Measurements from ENCODE around the gene BLMH.

The BLMH gene

DNA sequence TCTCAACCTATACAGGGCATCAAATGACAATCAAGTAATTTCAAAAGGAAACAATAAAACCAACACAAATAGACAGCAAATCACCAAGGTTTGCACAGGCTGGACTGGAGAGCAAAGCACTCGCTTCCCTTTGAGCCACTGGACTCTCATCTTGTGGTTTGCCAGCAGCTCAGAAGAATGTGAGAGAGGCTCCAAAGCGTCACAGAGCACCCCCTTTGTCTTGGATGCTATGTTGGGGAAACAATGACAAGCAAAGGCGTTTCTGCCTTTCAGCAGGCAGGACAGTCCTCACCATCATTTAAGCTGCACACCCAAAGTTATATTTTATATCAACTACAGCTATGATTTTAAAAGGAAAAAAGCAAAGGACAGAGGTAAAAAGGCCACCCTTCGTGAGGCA, 69.5 kb downstream of the BLMH start:
- H3K4me1 ChIP-seq (ENCODE audit: insufficient read depth, insufficient read length) = peaks cover 6% of the 10 kb centered on the region
- H3K4me3 ChIP-seq (ENCODE audit: insufficient read length, low read depth) = no peak overlapping the region
- TF ChIP-seq YY1 (IDR thresholded peaks at IDR 0.05; ENCODE audit: insufficient read depth, insufficient read length) = no peak
- no peak for TF ChIP-seq ZNF274 (IDR thresholded peaks at IDR 0.05; ENCODE audit: low read depth, low read length)
- no peak for TF ChIP-seq SUZ12 (IDR thresholded peaks at IDR 0.05; ENCODE audit: extremely low read depth, insufficient read depth, insufficient read length)
- H3K9ac ChIP-seq (ENCODE audit: insufficient read length, low read depth) = no peak overlapping the region
- H3K36me3 ChIP-seq (ENCODE audit: insufficient read depth, insufficient read length, low read length) = no peaks in the 10 kb centered on the region
- no peak for DNase-seq (ENCODE audit: low read depth, low spot score)
- H3K9me3 ChIP-seq (ENCODE audit: insufficient read depth, low read length) = no peaks in the 10 kb centered on the region
- no peaks in the 10 kb centered on the region for H3K27me3 ChIP-seq (ENCODE audit: insufficient read depth, insufficient read length)

- Histone ChIP-seq H3K4me3 (ENCODE audit: insufficient read length, low read depth) (no peak overlapping the region), H3K9ac (ENCODE audit: insufficient read length, low read depth) (no peak overlapping the region), H3K27me3 (ENCODE audit: insufficient read depth, insufficient read length) (no peaks in the 10 kb centered on the region), H3K36me3 (ENCODE audit: insufficient read depth, insufficient read length, low read length) (no peaks in the 10 kb centered on the region), H3K4me1 (ENCODE audit: insufficient read depth, insufficient read length) (peaks cover 6% of the 10 kb centered on the region), H3K9me3 (ENCODE audit: insufficient read depth, low read length) (no peaks in the 10 kb centered on the region)
- DNase-seq (ENCODE audit: low read depth, low spot score) = no peak
- TF ChIP-seq ZNF274 (IDR thresholded peaks at IDR 0.05; ENCODE audit: low read depth, low read length) (no peak), YY1 (IDR thresholded peaks at IDR 0.05; ENCODE audit: insufficient read depth, insufficient read length) (no peak), SUZ12 (IDR thresholded peaks at IDR 0.05; ENCODE audit: extremely low read depth, insufficient read depth, insufficient read length) (no peak)
These were observed 70.4 kb downstream of the BLMH start for GRCh38 chr17:30221346-30221745.

DNA sequence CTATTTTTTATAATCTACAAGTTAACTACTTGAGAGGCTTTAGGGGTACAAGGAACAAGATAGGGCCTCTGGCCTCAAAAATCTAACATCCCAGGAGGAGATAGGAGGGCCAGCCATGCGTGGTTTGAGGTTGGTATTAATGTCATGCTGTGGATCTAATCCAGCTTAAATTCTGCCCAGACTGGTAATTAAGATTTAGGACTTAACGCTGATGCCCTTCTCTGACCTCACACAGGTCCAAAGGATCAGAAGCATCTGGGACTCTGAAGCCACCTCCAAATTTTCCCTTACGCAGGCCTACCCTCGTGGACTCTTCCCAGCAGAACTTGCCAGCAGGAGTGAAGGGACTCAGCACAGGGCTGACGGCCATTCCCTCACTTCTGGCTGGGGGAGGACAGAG, 71.3 kb downstream of the BLMH start:
- Histone ChIP-seq H3K9ac (ENCODE audit: insufficient read length, low read depth) (no peak overlapping the region), H3K9me3 (ENCODE audit: insufficient read depth, low read length) (no peaks in the 10 kb centered on the region), H3K4me3 (ENCODE audit: insufficient read length, low read depth) (no peak overlapping the region), H3K36me3 (ENCODE audit: insufficient read depth, insufficient read length, low read length) (no peaks in the 10 kb centered on the region), H3K4me1 (ENCODE audit: insufficient read depth, insufficient read length) (peaks cover 6% of the 10 kb centered on the region), H3K27me3 (ENCODE audit: insufficient read depth, insufficient read length) (no peaks in the 10 kb centered on the region)
- DNase-seq (ENCODE audit: low read depth, low spot score) = no peak
- TF ChIP-seq YY1 (IDR thresholded peaks at IDR 0.05; ENCODE audit: insufficient read depth, insufficient read length) (no peak), ZNF274 (IDR thresholded peaks at IDR 0.05; ENCODE audit: low read depth, low read length) (no peak), SUZ12 (IDR thresholded peaks at IDR 0.05; ENCODE audit: extremely low read depth, insufficient read depth, insufficient read length) (no peak)

GRCh38 chr17:30219833-30220232, 71.9 kb downstream of the BLMH start:
- H3K4me1 ChIP-seq (ENCODE audit: insufficient read depth, insufficient read length) = peaks cover 2% of the 10 kb centered on the region
- no peaks in the 10 kb centered on the region for H3K9me3 ChIP-seq (ENCODE audit: insufficient read depth, low read length)
- DNase-seq (ENCODE audit: low read depth, low spot score) = no peak
- no peak overlapping the region for H3K9ac ChIP-seq (ENCODE audit: insufficient read length, low read depth)
- no peaks in the 10 kb centered on the region for H3K36me3 ChIP-seq (ENCODE audit: insufficient read depth, insufficient read length, low read length)
- TF ChIP-seq YY1 (IDR thresholded peaks at IDR 0.05; ENCODE audit: insufficient read depth, insufficient read length) = no peak
- TF ChIP-seq SUZ12 (IDR thresholded peaks at IDR 0.05; ENCODE audit: extremely low read depth, insufficient read depth, insufficient read length) = no peak
- no peak for TF ChIP-seq ZNF274 (IDR thresholded peaks at IDR 0.05; ENCODE audit: low read depth, low read length)
- H3K27me3 ChIP-seq (ENCODE audit: insufficient read depth, insufficient read length) = no peaks in the 10 kb centered on the region
- H3K4me3 ChIP-seq (ENCODE audit: insufficient read length, low read depth) = no peak overlapping the region

DNA sequence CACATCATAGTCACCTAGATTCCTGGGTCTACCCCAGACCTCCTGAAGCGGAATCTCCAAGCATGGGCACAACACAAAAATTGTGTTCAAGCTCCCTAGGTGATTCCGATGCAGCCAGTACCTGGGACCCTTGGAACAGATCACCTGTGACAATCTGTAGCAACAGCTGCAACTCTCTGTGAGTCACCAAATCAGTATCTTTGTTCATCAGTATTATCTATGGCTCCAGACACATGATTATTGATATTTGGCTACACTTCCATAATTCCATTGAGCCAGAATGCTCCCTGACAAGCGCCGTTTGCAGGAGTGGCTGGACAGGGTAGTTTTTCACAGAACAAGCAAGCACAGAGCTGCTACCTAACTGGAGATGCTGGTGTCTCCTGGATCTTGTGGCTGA, 72.4 kb downstream of the BLMH start:
- Histone ChIP-seq H3K36me3 (ENCODE audit: insufficient read depth, insufficient read length, low read length) (no peaks in the 10 kb centered on the region), H3K9me3 (ENCODE audit: insufficient read depth, low read length) (no peaks in the 10 kb centered on the region), H3K4me1 (ENCODE audit: insufficient read depth, insufficient read length) (peaks cover 2% of the 10 kb centered on the region), H3K27me3 (ENCODE audit: insufficient read depth, insufficient read length) (no peaks in the 10 kb centered on the region), H3K9ac (ENCODE audit: insufficient read length, low read depth) (no peak overlapping the region), H3K4me3 (ENCODE audit: insufficient read length, low read depth) (no peak overlapping the region)
- DNase-seq (ENCODE audit: low read depth, low spot score) = no peak
- no peak for TF ChIP-seq ZNF274 (IDR thresholded peaks at IDR 0.05; ENCODE audit: low read depth, low read length)
- no peak for TF ChIP-seq SUZ12 (IDR thresholded peaks at IDR 0.05; ENCODE audit: extremely low read depth, insufficient read depth, insufficient read length)
- no peak for TF ChIP-seq YY1 (IDR thresholded peaks at IDR 0.05; ENCODE audit: insufficient read depth, insufficient read length)

DNA sequence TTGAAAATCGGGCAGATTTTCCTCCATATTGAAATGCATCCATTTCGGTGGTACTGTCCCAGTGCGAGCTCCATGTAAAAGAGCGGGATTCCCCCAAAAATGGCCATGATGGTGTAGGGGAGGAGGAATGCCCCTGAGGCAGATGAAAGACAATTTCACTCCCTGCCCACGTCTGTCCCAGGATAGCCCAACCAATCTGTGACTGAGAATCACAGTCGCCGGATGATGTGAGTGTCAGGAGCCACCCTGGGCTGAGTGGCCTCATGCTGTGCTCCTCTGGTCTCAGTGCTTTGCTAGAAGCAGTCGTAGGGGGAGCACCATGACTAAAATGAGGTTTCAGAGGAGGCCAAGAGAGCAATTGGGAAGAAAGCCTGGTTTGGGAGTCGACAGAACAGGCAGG, 72.9 kb downstream of the BLMH start:
- no peak overlapping the region for H3K4me3 ChIP-seq (ENCODE audit: insufficient read length, low read depth)
- peaks cover 2% of the 10 kb centered on the region for H3K4me1 ChIP-seq (ENCODE audit: insufficient read depth, insufficient read length)
- H3K36me3 ChIP-seq (ENCODE audit: insufficient read depth, insufficient read length, low read length) = no peaks in the 10 kb centered on the region
- TF ChIP-seq ZNF274 (IDR thresholded peaks at IDR 0.05; ENCODE audit: low read depth, low read length) (no peak), YY1 (IDR thresholded peaks at IDR 0.05; ENCODE audit: insufficient read depth, insufficient read length) (no peak), SUZ12 (IDR thresholded peaks at IDR 0.05; ENCODE audit: extremely low read depth, insufficient read depth, insufficient read length) (no peak)
- no peaks in the 10 kb centered on the region for H3K9me3 ChIP-seq (ENCODE audit: insufficient read depth, low read length)
- H3K9ac ChIP-seq (ENCODE audit: insufficient read length, low read depth) = no peak overlapping the region
- no peaks in the 10 kb centered on the region for H3K27me3 ChIP-seq (ENCODE audit: insufficient read depth, insufficient read length)
- no peak for DNase-seq (ENCODE audit: low read depth, low spot score)

DNA sequence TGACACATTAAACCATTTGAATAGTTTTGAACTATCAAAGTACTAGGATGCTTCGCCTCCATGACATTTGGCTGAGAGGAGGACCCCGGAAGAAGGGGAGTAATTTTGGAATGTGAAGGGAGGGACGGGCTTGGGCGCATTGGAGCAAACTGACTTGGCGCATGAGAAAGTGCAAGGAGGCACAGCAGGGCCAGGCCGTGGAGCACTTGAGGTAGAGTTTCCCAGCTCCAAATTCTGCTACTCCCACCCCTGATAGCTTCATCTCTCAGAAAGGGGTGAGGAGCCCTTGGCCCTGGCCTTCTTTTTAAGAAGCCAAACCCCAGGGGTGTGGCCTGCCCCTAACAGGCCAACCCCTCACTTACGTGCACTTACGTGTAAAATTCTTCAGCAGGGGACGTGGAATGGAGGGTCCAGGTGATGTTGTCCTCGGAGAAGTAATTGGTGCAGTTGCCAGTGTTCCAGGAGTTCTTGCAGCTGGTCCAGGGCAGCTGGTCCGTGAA, 73.9 kb downstream of the BLMH start:
- no peaks in the 10 kb centered on the region for H3K36me3 ChIP-seq (ENCODE audit: insufficient read depth, insufficient read length, low read length)
- TF ChIP-seq YY1 (IDR thresholded peaks at IDR 0.05; ENCODE audit: insufficient read depth, insufficient read length) (no peak), ZNF274 (IDR thresholded peaks at IDR 0.05; ENCODE audit: low read depth, low read length) (no peak), SUZ12 (IDR thresholded peaks at IDR 0.05; ENCODE audit: extremely low read depth, insufficient read depth, insufficient read length) (no peak)
- no peak overlapping the region for H3K4me3 ChIP-seq (ENCODE audit: insufficient read length, low read depth)
- no peaks in the 10 kb centered on the region for H3K27me3 ChIP-seq (ENCODE audit: insufficient read depth, insufficient read length)
- H3K9me3 ChIP-seq (ENCODE audit: insufficient read depth, low read length) = no peaks in the 10 kb centered on the region
- no peak overlapping the region for H3K9ac ChIP-seq (ENCODE audit: insufficient read length, low read depth)
- DNase-seq (ENCODE audit: low read depth, low spot score) = no peak
- H3K4me1 ChIP-seq (ENCODE audit: insufficient read depth, insufficient read length) = peaks cover 5% of the 10 kb centered on the region

All from NT2/D1 (cell line).